ENCODE results near the gene RPL11. TPM values are rescaled to one million over a fixed set of nuclear protein-coding genes. Genes with fewer than 3 reads are reported as not detected.

RPL11 gene
- total RNA-seq, 1 experiment from 2014 or later, result 1,479 TPM

- DNase-seq, result no peak
- H3K4me2 ChIP-seq (ENCODE audit: low read depth, low read length, poor library complexity, severe bottlenecking), result peak overlapping the region; percentile 83
- H3K27me3 ChIP-seq (ENCODE audit: low read length), result no peaks in the 10 kb centered on the region
- peaks cover 64% of the 10 kb centered on the region for H4K20me1 ChIP-seq (ENCODE audit: insufficient read depth, low read depth, low read length)
- H3K4me3 ChIP-seq (ENCODE audit: low read length), result peak overlapping the region; percentile 80
- H3K9me2 ChIP-seq (replicated peaks; ENCODE audit: insufficient read depth, low read length), result no peaks in the 10 kb centered on the region
- H3K27ac ChIP-seq (ENCODE audit: low read length), result no peak overlapping the region
- H3K36me3 ChIP-seq (ENCODE audit: insufficient read depth, low read length), result peaks cover 63% of the 10 kb centered on the region
- H2AFZ ChIP-seq (ENCODE audit: low read length), result no peak overlapping the region
- H3K4me1 ChIP-seq (ENCODE audit: low read length), result peaks cover 26% of the 10 kb centered on the region
- H3K9ac ChIP-seq (ENCODE audit: low read length), result peak overlapping the region; percentile 90; the same call in 1 of the 2 replicates
- H3K9me3 ChIP-seq (ENCODE audit: low read length), result 0 out of 2 replicates have a peak, but pooled peaks cover 3% of the 10 kb centered on the region
- peaks cover 65% of the 10 kb centered on the region for H3K79me2 ChIP-seq (ENCODE audit: low read length)
Observed at GRCh38 chr1:23693599-23693998, 2.0 kb downstream of the RPL11 start.

GRCh38 chr1:23694371-23694770 is 2.8 kb downstream of the RPL11 start:
- H3K4me2 ChIP-seq (ENCODE audit: low read depth, low read length, poor library complexity, severe bottlenecking), result peak overlapping the region; percentile 83
- H3K9ac ChIP-seq (ENCODE audit: low read length), result no peak overlapping the region
- no peaks in the 10 kb centered on the region for H3K9me2 ChIP-seq (replicated peaks; ENCODE audit: insufficient read depth, low read length)
- no peak for DNase-seq
- H3K9me3 ChIP-seq (ENCODE audit: low read length), result 0 out of 2 replicates have a peak, but pooled peaks cover 3% of the 10 kb centered on the region
- no peak overlapping the region for H3K27ac ChIP-seq (ENCODE audit: low read length)
- H2AFZ ChIP-seq (ENCODE audit: low read length), result no peak overlapping the region
- H3K4me3 ChIP-seq (ENCODE audit: low read length), result no peak overlapping the region
- H3K36me3 ChIP-seq (ENCODE audit: insufficient read depth, low read length), result peaks cover 70% of the 10 kb centered on the region
- H3K27me3 ChIP-seq (ENCODE audit: low read length), result no peaks in the 10 kb centered on the region
- peaks cover 71% of the 10 kb centered on the region for H3K79me2 ChIP-seq (ENCODE audit: low read length)
- H3K4me1 ChIP-seq (ENCODE audit: low read length), result peaks cover 26% of the 10 kb centered on the region
- H4K20me1 ChIP-seq (ENCODE audit: insufficient read depth, low read depth, low read length), result peaks cover 70% of the 10 kb centered on the region

DNA sequence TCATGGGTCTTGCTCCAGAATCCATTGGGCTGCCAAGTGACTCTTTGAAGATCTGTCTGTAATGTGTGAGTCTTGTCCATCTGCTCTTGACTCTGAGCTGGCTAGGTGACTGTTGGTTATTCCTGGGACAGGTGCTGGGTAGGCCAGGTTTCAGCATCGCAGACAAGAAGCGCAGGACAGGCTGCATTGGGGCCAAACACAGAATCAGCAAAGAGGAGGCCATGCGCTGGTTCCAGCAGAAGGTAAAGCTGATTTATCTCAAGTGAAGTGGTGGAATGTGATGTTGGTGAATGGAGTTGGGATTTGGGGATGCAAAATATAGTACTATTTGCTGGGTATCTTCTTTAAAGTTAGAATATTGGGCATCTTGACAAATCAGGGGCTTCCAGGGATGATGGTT is 4.1 kb downstream of the RPL11 start:
- no peaks in the 10 kb centered on the region for H3K9me2 ChIP-seq (replicated peaks; ENCODE audit: insufficient read depth, low read length)
- H3K36me3 ChIP-seq (ENCODE audit: insufficient read depth, low read length), result peaks cover 81% of the 10 kb centered on the region
- no peak overlapping the region for H3K4me3 ChIP-seq (ENCODE audit: low read length)
- H3K27ac ChIP-seq (ENCODE audit: low read length), result no peak overlapping the region
- H3K9me3 ChIP-seq (ENCODE audit: low read length), result 0 out of 2 replicates have a peak, but pooled peaks cover 2% of the 10 kb centered on the region
- H2AFZ ChIP-seq (ENCODE audit: low read length), result no peak overlapping the region
- H3K9ac ChIP-seq (ENCODE audit: low read length), result no peak overlapping the region
- no peaks in the 10 kb centered on the region for H3K27me3 ChIP-seq (ENCODE audit: low read length)
- peaks cover 26% of the 10 kb centered on the region for H3K4me1 ChIP-seq (ENCODE audit: low read length)
- peaks cover 74% of the 10 kb centered on the region for H3K79me2 ChIP-seq (ENCODE audit: low read length)
- H4K20me1 ChIP-seq (ENCODE audit: insufficient read depth, low read depth, low read length), result peaks cover 78% of the 10 kb centered on the region
- DNase-seq, result no peak
- peak overlapping the region; percentile 8 for H3K4me2 ChIP-seq (ENCODE audit: low read depth, low read length, poor library complexity, severe bottlenecking)

DNA sequence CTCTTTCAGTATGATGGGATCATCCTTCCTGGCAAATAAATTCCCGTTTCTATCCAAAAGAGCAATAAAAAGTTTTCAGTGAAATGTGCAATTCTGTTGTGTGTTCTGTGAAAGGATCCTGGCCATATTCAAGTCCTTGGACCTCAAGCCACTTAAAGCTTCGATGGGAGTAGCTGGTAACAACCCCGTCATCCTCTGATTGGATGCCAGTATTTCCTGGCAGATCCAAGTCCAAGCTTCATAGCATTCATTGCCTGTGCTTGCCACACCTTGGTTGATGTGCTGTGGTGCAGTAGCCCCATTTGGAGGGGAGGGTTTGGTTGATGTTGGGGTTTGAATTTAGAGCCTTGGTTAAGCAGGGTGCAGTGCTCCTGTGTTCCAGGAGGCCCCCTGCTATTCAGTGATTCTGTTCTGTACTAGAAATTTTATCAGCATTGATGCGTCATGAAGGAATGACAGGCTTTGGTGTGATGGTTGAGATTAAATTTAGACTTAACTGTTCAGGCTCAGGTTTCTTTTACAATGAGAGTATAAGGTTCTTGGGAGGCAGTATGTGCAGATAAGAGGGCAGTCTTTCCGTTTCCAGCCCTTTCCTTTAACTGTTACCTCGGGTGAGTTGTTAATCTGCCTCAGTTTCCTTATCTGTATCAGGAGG is 4.9 kb downstream of the RPL11 start:
- H3K79me2 ChIP-seq (ENCODE audit: low read length), result peaks cover 74% of the 10 kb centered on the region
- H3K9me2 ChIP-seq (replicated peaks; ENCODE audit: insufficient read depth, low read length), result no peaks in the 10 kb centered on the region
- peaks cover 83% of the 10 kb centered on the region for H4K20me1 ChIP-seq (ENCODE audit: insufficient read depth, low read depth, low read length)
- no peak overlapping the region for H2AFZ ChIP-seq (ENCODE audit: low read length)
- H3K27ac ChIP-seq (ENCODE audit: low read length), result no peak overlapping the region
- DNase-seq, result no peak
- H3K4me2 ChIP-seq (ENCODE audit: low read depth, low read length, poor library complexity, severe bottlenecking), result no peak overlapping the region
- peaks cover 26% of the 10 kb centered on the region for H3K4me1 ChIP-seq (ENCODE audit: low read length)
- H3K27me3 ChIP-seq (ENCODE audit: low read length), result no peaks in the 10 kb centered on the region
- H3K36me3 ChIP-seq (ENCODE audit: insufficient read depth, low read length), result peaks cover 86% of the 10 kb centered on the region
- no peak overlapping the region for H3K4me3 ChIP-seq (ENCODE audit: low read length)
- H3K9ac ChIP-seq (ENCODE audit: low read length), result no peak overlapping the region
- H3K9me3 ChIP-seq (ENCODE audit: low read length), result no peaks in the 10 kb centered on the region

- Histone ChIP-seq H3K27me3 (ENCODE audit: low read length) (no peaks in the 10 kb centered on the region), H3K27ac (ENCODE audit: low read length) (no peak overlapping the region), H3K4me3 (ENCODE audit: low read length) (no peak overlapping the region), H4K20me1 (ENCODE audit: insufficient read depth, low read depth, low read length) (peaks cover 69% of the 10 kb centered on the region), H3K4me2 (ENCODE audit: low read depth, low read length, poor library complexity, severe bottlenecking) (no peak overlapping the region), H3K4me1 (ENCODE audit: low read length) (peaks cover 16% of the 10 kb centered on the region), H2AFZ (ENCODE audit: low read length) (no peak overlapping the region), H3K9me3 (ENCODE audit: low read length) (no peaks in the 10 kb centered on the region), H3K9me2 (replicated peaks; ENCODE audit: insufficient read depth, low read length) (no peaks in the 10 kb centered on the region), H3K79me2 (ENCODE audit: low read length) (peaks cover 55% of the 10 kb centered on the region), H3K9ac (ENCODE audit: low read length) (no peak overlapping the region), H3K36me3 (ENCODE audit: insufficient read depth, low read length) (peaks cover 80% of the 10 kb centered on the region)
- no peak for DNase-seq
Observed at GRCh38 chr1:23698466-23698865, 6.9 kb downstream of the RPL11 start.

DNA sequence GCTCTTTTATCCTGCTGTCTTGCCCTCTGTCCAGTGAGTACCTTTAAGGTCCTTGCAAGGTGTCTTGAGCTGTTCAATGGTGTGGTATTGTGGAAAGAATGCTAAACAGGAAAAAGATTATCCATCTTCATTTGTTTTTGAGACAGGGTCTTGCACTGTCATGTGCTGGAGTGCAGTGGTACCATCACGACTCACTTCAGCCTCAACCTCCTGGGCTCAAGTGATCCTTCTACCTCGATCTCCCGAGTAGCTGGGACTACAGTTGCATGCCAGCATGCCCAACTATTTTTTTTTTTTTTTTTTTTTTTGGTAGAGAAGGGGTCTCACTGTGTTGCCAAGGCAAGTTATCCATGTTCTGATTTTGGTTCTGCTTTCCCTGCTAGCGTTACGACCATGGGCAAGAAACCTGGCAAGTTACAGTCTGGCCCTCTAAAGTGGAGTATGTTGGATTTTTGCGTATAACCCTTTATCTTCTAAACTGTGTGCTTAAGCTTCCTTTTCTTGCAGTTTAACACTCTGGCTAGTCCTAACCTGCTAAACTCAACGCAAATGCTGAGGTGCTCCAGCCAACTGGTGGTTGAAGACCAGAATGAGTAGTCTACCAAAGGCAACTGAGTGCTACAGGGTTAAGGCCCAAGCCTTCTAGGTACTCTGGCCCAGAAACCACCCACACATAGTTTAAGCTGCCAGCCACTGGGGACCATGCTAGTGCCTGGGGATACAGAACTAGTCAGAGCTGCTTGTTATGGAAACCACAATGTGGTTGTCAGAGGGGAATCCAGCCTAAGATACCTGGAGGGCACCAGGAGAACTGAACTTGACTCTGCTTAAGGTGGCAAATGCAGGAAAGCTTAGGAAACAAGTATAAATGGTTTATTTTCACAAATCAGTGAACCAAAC is 7.9 kb downstream of the RPL11 start:
- H3K9me2 ChIP-seq (replicated peaks; ENCODE audit: insufficient read depth, low read length), result no peaks in the 10 kb centered on the region
- no peak overlapping the region for H2AFZ ChIP-seq (ENCODE audit: low read length)
- no peaks in the 10 kb centered on the region for H3K9me3 ChIP-seq (ENCODE audit: low read length)
- peaks cover 45% of the 10 kb centered on the region for H3K79me2 ChIP-seq (ENCODE audit: low read length)
- no peak overlapping the region for H3K27ac ChIP-seq (ENCODE audit: low read length)
- no peak for DNase-seq
- peaks cover 69% of the 10 kb centered on the region for H3K36me3 ChIP-seq (ENCODE audit: insufficient read depth, low read length)
- peaks cover 5% of the 10 kb centered on the region for H3K4me1 ChIP-seq (ENCODE audit: low read length)
- no peaks in the 10 kb centered on the region for H3K27me3 ChIP-seq (ENCODE audit: low read length)
- H3K9ac ChIP-seq (ENCODE audit: low read length), result no peak overlapping the region
- H3K4me2 ChIP-seq (ENCODE audit: low read depth, low read length, poor library complexity, severe bottlenecking), result no peak overlapping the region
- H3K4me3 ChIP-seq (ENCODE audit: low read length), result no peak overlapping the region
- H4K20me1 ChIP-seq (ENCODE audit: insufficient read depth, low read depth, low read length), result peaks cover 61% of the 10 kb centered on the region

DNA sequence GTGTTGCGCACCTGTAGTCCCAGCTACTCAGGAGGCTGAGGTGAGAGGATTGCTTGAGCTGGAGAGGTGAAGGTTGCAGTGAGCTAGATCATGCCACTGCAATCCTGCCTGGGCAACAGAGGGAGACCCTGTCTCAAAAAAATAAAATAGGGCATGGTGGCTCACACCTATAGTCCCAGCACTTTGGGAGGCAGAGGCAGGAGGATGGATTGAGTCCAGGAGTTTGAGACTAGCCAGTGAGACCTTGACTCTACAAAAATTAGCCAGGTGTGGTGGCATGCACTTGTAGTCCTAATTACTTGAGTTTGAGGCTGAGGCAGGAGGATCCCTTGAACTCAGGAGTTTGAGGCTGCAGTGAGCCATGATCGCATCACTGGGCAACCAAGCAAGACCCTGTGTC is 9.7 kb downstream of the RPL11 start:
- Histone ChIP-seq H2AFZ (ENCODE audit: low read length) (no peak overlapping the region), H3K4me3 (ENCODE audit: low read length) (no peak overlapping the region), H3K4me1 (ENCODE audit: low read length) (no peaks in the 10 kb centered on the region), H3K9ac (ENCODE audit: low read length) (no peak overlapping the region), H3K27ac (ENCODE audit: low read length) (no peak overlapping the region), H3K36me3 (ENCODE audit: insufficient read depth, low read length) (peaks cover 52% of the 10 kb centered on the region), H3K9me2 (replicated peaks; ENCODE audit: insufficient read depth, low read length) (no peaks in the 10 kb centered on the region), H3K27me3 (ENCODE audit: low read length) (no peaks in the 10 kb centered on the region), H3K9me3 (ENCODE audit: low read length) (no peaks in the 10 kb centered on the region), H3K79me2 (ENCODE audit: low read length) (peaks cover 27% of the 10 kb centered on the region), H4K20me1 (ENCODE audit: insufficient read depth, low read depth, low read length) (peaks cover 44% of the 10 kb centered on the region), H3K4me2 (ENCODE audit: low read depth, low read length, poor library complexity, severe bottlenecking) (no peak overlapping the region)
- no peak for DNase-seq

- H3K79me2 ChIP-seq (ENCODE audit: low read length), result peaks cover 20% of the 10 kb centered on the region
Observed at GRCh38 chr1:23701996-23702395, 10.4 kb downstream of the RPL11 start.

More at GRCh38 chr1:23701996-23702395, 10.4 kb downstream of the RPL11 start:
- no peaks in the 10 kb centered on the region for H3K27me3 ChIP-seq (ENCODE audit: low read length)
- H3K9me3 ChIP-seq (ENCODE audit: low read length), result no peaks in the 10 kb centered on the region
- no peak overlapping the region for H3K27ac ChIP-seq (ENCODE audit: low read length)
- no peak overlapping the region for H3K9ac ChIP-seq (ENCODE audit: low read length)
- H3K4me3 ChIP-seq (ENCODE audit: low read length), result no peak overlapping the region
- no peak overlapping the region for H2AFZ ChIP-seq (ENCODE audit: low read length)
- peaks cover 45% of the 10 kb centered on the region for H3K36me3 ChIP-seq (ENCODE audit: insufficient read depth, low read length)
- H3K4me1 ChIP-seq (ENCODE audit: low read length), result no peaks in the 10 kb centered on the region
- no peak overlapping the region for H3K4me2 ChIP-seq (ENCODE audit: low read depth, low read length, poor library complexity, severe bottlenecking)
- H4K20me1 ChIP-seq (ENCODE audit: insufficient read depth, low read depth, low read length), result peaks cover 37% of the 10 kb centered on the region
- no peak for DNase-seq
- H3K9me2 ChIP-seq (replicated peaks; ENCODE audit: insufficient read depth, low read length), result no peaks in the 10 kb centered on the region

Measured in Karpas-422 (cell line).